ENCODE data around the gene MTUS2.
A peak's percentile ranks its signal among the peaks of the same experiment; 100 is the strongest.

The MTUS2 gene

DNA sequence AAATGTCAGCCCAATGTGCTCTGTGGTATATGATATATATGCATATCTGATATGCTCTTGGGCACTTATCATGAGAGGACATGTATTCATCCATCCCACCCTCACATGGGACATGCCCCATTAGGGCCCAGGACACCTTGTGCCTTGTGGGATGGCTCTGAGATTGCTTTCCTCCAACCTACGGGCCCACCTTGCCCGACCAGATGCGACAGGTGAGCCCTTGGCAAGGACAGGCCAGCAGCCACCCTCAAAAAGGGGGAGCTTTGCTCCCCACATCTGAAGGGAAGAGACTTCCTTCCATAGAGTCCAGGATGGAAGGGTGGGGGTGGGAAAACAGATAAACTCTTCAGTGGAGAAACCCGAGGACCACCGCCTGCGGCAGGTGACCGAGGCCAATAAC, 716.7 kb downstream of the MTUS2 start:
- DNase-seq: no peak

DNA sequence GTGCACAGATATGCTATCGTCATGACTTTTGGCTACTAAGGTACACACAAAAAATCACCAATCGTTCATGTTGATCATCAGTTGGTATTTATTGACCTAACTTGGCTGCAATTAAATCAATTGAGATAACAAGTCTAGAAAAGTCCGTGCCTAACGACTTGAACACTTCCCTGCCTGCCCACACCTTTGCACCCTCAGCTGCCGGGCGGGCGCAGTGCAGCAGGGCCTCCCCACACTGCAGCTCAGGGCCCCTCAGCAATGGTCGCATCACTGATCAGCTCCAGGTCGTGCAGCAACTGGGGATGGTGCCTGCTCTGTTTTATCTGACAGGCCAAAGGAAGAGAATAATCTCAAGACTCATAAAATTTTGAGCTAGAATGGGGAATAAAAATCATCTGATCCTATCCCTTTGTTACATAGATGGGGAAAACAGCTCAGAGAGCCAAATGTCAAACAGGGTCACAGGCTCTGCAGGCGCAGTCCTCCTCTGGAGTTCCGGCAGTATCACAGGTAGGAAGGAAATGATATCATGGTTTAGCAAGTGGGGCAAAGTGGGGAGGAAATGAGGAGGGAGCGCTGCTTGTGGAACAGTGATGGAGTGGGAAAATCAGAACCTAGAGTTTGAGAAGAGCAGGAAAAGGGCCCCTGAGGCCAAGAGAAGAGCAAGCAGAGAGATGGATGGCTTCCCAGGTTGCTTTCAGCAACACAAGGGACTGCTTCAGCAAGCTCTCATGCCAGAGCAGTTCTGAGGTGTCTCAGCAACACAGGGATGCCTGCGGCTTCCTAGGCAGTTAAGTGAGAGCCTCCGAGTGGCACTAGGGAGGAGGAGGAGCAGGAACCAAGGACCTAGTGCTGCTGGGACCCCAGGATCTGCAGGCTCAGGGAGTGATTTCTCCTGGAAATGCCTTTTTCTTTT, 717.9 kb downstream of the MTUS2 start:
- DNase-seq: no peak

DNA sequence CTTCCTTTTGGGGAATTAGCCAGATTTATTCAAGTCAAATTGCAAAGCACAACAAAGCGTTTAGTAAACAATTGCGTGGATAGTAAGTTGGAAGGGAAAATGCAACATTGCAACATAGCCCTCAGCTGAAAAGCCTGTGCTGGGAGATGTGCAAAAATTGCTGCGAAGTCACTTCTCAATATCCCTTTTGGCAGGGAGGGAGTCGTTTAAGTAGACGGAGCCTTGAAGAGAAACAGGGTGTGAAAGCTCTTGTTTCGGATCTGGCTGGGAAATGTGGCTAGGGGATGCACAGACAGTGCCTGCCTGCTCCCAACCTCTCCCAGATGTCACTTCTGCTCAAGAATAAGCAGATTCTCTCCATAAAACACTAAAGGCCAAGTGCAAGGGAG, 718.5 kb downstream of the MTUS2 start:
- DNase-seq: no peak

DNA sequence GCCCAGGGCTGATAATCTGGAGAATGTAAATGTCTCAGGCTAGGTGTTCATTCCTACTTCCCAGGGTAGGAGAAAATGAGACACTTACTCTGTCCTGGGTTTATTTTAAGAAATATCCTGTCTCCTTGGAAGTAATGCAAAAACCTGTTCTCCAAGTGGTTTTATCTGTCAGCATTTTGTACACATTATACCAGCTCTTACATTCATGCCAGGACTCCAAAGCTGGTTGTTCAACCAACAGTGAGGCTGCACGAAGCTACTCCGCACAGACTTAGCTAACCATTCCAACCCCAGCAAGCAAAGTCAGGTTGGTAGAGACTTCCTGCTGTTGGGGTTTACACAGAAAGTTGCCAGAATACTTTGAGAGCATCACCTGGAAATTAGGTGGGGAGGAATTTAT, 719.7 kb downstream of the MTUS2 start:
- no peak for DNase-seq

DNA sequence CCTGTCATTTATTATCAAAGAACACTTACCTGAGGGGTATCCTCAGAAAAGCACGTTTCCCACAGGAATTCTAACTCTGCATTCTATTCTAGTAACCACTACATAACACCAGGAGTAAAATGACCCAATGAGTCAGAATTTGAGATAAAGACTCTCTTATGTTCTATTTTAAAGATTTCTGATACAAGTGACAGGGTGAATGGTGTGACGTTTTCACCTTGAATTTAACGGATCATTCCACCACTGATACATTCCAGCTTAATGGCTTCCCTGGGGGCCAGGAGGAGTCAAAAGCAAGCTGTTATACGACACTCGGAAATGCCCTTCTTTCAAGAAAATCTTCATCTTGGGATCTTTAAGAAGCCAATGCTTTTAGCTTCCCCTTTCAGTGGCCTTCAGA, 720.2 kb downstream of the MTUS2 start:
- no peak for DNase-seq

DNA sequence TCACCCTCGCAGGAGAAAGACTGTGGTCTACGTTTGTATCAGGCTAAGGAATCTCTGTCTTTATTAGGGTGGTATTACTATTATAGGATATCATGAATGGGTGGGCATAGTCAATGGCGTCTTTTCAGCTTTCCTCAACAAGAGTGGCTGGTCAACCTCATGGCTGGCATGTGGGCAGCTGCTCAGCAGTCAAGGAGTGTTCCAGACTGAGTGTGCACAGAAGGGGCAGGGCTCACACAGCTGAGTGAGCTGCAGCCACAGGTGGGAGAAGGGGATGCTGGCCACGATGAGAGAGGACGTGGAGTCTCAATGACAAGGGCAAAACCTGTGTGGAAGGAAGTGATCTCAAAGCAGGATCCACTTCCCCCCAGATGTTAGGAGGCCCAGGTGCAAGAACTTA, 720.7 kb downstream of the MTUS2 start:
- no peak for DNase-seq

DNA sequence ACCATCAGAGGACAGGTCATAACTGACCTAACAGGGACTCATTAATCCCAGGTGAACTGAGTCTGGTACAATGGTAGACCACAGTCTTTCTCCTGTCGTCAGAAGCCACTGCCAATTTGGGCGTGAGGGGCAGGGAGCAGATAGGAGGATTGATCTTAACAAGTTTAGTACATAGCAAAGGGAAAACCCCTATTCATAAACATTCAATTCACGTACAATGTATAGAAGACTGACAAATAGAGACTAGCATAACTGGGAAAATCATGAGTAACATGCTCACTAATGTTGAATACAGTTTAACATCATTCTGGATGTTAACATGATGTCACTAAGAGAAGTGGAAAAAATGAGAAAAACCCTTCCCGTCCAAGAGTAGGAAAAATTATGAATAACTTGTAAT, 721.3 kb downstream of the MTUS2 start:
- no peak for DNase-seq

- no peak for DNase-seq
These were observed 722.2 kb downstream of the MTUS2 start for GRCh38 chr13:29542381-29542780.

- DNase-seq: peak; percentile 81
These were observed 723.4 kb downstream of the MTUS2 start for GRCh38 chr13:29543230-29544215.

DNA sequence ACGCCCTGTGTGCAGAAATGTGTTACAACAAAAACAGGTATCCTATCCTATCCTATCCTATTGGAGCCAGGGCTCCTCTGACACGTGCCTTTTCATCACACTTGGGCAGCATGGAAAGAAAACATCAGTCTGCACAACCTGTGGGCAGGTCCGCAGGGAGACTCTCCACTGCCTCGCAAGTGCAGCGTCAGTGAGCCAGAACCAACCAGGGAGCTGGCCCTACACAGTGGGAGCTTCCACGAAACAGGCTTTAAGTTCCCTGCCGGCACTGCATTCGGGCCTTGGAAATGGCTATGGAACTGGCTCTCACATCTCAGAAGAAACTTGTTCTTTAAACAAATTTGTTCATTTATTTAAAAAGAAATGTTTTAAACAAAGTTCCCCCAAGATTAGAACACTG, 725.8 kb downstream of the MTUS2 start:
- no peak for DNase-seq

DNA sequence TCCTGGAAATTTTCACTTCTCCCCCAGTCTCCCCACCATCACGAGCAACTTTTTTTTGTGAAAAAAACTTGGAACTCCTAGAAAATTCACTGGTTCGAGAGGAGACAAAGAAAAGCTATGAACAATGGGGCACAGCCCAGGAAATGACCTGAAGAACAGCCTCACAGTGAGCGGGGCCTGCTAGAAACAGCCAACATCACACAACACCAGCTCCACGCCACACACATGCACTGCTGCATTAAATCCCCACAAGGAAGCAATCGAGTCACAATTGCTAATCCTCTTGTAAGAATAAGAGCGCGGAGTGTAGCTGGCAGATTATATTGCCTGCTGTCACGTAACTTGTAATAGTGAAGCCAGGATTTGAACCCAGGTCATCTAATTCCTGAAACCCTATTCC, 726.5 kb downstream of the MTUS2 start:
- no peak for DNase-seq

- DNase-seq: no peak
These were observed 727.0 kb downstream of the MTUS2 start for GRCh38 chr13:29547153-29547552.

DNA sequence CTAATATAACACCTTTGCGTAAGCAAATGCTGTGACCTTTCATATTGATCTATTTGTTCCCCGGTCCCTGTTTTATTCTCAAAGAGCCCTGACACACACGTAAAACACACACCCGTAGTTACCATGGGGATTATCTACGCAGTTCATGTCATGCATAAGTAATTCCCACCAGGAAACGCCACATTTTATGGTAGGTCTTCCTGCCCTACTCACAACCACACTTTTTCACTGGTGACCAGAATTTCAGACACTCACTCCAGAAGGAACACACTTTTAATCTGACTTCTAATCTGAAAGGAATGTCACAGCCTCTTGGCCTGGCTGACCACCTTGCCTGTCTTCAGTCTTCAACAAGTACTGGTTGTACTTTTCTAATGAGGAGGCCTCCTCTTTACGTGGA, 728.6 kb downstream of the MTUS2 start:
- DNase-seq: no peak

GRCh38 chr13:29550430-29550988, 730.4 kb downstream of the MTUS2 start:
- DNase-seq: no peak

- no peak for DNase-seq
These were observed 731.1 kb downstream of the MTUS2 start for GRCh38 chr13:29551214-29551613.
